ENCODE measurements around the gene ARHGEF28. TPM values are rescaled to one million over a fixed set of nuclear protein-coding genes. Genes with fewer than 3 reads are reported as not detected.

Gene ARHGEF28
- total RNA-seq, 1 experiment from 2014 or later, result 6.1 TPM

DNA sequence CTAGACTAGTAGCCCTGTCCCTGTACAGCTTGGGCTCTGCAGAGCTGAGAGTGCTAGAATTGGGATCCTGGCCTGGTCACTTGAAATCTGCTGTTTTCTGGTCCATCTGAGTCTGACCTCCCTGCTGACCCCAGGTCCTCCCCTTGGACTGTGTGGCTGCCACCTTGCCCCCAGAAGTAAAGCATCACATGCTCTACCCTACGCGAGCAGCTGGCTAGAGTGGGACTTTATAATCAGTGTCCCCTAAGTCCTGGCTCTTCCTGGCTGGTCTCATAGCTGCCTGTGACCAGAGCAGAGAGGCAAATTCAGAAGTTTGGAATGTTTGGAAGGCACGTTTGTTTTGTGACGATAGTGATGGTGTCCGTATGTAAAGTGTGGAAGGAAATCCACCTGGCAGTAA is 81.0 kb downstream of the ARHGEF28 start:
- Histone ChIP-seq H3K27ac (ENCODE audit: low read depth, low read length) (no peak overlapping the region), H3K9me3 (ENCODE audit: control insufficient read depth in 1 of 2, insufficient read depth in 1 of 2, low read depth in 1 of 2, low read length in 2 of 2) (no peaks in the 10 kb centered on the region), H3K4me3 (replicated peaks in 1 of 2; ENCODE audit: low read depth in 1 of 2, low read length in 2 of 2) (no peak overlapping the region), H3K9me2 (ENCODE audit: insufficient read depth) (no peaks in the 10 kb centered on the region), H3K36me3 (ENCODE audit: control insufficient read depth in 1 of 2, insufficient read depth in 2 of 2, low read length in 2 of 2) (no peaks in the 10 kb centered on the region), H3K4me2 (ENCODE audit: low read length) (no peak overlapping the region), H3K79me2 (ENCODE audit: insufficient read depth, low read length) (no peaks in the 10 kb centered on the region), H3K9ac (ENCODE audit: low read length) (no peak overlapping the region), H2AFZ (ENCODE audit: low read depth, low read length, poor library complexity, severe bottlenecking) (no peak overlapping the region), H4K20me1 (ENCODE audit: insufficient read depth) (no peaks in the 10 kb centered on the region), H3K27me3 (ENCODE audit: insufficient read depth, low read length) (no peaks in the 10 kb centered on the region), H3K4me1 (ENCODE audit: control insufficient read depth in 1 of 2, insufficient read depth in 2 of 2, low read length in 2 of 2) (no peaks in the 10 kb centered on the region)
- RAD21 ChIA-PET (ENCODE audit: low non-redundant PET in 1 of 2, low total read pairs in 2 of 2, uncharacterized antibody in 2 of 2, unreplicated experiment in 2 of 2), result no interaction called here
- no peak for DNase-seq (ENCODE audit: low read depth, low spot score)
- BruUV-seq (replicated peaks), result no TSS peak
- CTCF ChIA-PET, result no interaction called here
- ATAC-seq, result no peak
- POLR2A ChIA-PET, result no interaction called here
- intact Hi-C loops (cut with micrococcal nuclease), result no loop called here
- TF ChIP-seq ELF1 (IDR thresholded peaks at IDR 0.05; ENCODE audit: borderline replicate concordance, low read depth), result no peak
- TF ChIP-seq ZNF274 (IDR thresholded peaks at IDR 0.05; ENCODE audit: low read depth, low read length), result no peak

- Histone ChIP-seq H3K79me2 (ENCODE audit: insufficient read depth, low read length) (no peaks in the 10 kb centered on the region), H3K27me3 (ENCODE audit: insufficient read depth, low read length) (no peaks in the 10 kb centered on the region), H3K9ac (ENCODE audit: low read length) (no peak overlapping the region), H3K36me3 (ENCODE audit: control insufficient read depth in 1 of 2, insufficient read depth in 2 of 2, low read length in 2 of 2) (no peaks in the 10 kb centered on the region), H3K4me2 (ENCODE audit: low read length) (no peak overlapping the region), H3K4me3 (replicated peaks in 1 of 2; ENCODE audit: low read depth in 1 of 2, low read length in 2 of 2) (no peak overlapping the region), H3K9me2 (ENCODE audit: insufficient read depth) (no peaks in the 10 kb centered on the region), H3K4me1 (ENCODE audit: control insufficient read depth in 1 of 2, insufficient read depth in 2 of 2, low read length in 2 of 2) (no peaks in the 10 kb centered on the region), H2AFZ (ENCODE audit: low read depth, low read length, poor library complexity, severe bottlenecking) (no peak overlapping the region), H3K27ac (ENCODE audit: low read depth, low read length) (no peak overlapping the region), H3K9me3 (ENCODE audit: control insufficient read depth in 1 of 2, insufficient read depth in 1 of 2, low read depth in 1 of 2, low read length in 2 of 2) (no peaks in the 10 kb centered on the region), H4K20me1 (ENCODE audit: insufficient read depth) (no peaks in the 10 kb centered on the region)
- no peak for TF ChIP-seq TCF7L2 (IDR thresholded peaks at IDR 0.05; ENCODE audit: borderline replicate concordance, extremely low read depth, insufficient read depth, insufficient read length)
- TF ChIP-seq, protein P1, sequence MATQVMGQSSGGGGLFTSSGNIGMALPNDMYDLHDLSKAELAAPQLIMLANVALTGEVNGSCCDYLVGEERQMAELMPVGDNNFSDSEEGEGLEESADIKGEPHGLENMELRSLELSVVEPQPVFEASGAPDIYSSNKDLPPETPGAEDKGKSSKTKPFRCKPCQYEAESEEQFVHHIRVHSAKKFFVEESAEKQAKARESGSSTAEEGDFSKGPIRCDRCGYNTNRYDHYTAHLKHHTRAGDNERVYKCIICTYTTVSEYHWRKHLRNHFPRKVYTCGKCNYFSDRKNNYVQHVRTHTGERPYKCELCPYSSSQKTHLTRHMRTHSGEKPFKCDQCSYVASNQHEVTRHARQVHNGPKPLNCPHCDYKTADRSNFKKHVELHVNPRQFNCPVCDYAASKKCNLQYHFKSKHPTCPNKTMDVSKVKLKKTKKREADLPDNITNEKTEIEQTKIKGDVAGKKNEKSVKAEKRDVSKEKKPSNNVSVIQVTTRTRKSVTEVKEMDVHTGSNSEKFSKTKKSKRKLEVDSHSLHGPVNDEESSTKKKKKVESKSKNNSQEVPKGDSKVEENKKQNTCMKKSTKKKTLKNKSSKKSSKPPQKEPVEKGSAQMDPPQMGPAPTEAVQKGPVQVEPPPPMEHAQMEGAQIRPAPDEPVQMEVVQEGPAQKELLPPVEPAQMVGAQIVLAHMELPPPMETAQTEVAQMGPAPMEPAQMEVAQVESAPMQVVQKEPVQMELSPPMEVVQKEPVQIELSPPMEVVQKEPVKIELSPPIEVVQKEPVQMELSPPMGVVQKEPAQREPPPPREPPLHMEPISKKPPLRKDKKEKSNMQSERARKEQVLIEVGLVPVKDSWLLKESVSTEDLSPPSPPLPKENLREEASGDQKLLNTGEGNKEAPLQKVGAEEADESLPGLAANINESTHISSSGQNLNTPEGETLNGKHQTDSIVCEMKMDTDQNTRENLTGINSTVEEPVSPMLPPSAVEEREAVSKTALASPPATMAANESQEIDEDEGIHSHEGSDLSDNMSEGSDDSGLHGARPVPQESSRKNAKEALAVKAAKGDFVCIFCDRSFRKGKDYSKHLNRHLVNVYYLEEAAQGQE (IDR thresholded peaks at IDR 0.05; ENCODE audit: low read depth), result no peak
- TF ChIP-seq SRF (IDR thresholded peaks at IDR 0.05; ENCODE audit: low read depth), result no peak
- TF ChIP-seq ELF1 (IDR thresholded peaks at IDR 0.05; ENCODE audit: borderline replicate concordance, low read depth), result no peak
- TF ChIP-seq, protein P2, sequence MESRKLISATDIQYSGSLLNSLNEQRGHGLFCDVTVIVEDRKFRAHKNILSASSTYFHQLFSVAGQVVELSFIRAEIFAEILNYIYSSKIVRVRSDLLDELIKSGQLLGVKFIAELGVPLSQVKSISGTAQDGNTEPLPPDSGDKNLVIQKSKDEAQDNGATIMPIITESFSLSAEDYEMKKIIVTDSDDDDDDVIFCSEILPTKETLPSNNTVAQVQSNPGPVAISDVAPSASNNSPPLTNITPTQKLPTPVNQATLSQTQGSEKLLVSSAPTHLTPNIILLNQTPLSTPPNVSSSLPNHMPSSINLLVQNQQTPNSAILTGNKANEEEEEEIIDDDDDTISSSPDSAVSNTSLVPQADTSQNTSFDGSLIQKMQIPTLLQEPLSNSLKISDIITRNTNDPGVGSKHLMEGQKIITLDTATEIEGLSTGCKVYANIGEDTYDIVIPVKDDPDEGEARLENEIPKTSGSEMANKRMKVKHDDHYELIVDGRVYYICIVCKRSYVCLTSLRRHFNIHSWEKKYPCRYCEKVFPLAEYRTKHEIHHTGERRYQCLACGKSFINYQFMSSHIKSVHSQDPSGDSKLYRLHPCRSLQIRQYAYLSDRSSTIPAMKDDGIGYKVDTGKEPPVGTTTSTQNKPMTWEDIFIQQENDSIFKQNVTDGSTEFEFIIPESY (IDR thresholded peaks at IDR 0.05; ENCODE audit: extremely low read depth, insufficient replicate concordance, low read length), result no peak
- TF ChIP-seq, protein P3, sequence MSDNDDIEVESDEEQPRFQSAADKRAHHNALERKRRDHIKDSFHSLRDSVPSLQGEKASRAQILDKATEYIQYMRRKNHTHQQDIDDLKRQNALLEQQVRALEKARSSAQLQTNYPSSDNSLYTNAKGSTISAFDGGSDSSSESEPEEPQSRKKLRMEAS (IDR thresholded peaks at IDR 0.05), result no peak
- no peak for TF ChIP-seq EZH2phosphoT487 (IDR thresholded peaks at IDR 0.05; ENCODE audit: borderline replicate concordance)
- no peak for TF ChIP-seq POLR2A (IDR thresholded peaks at IDR 0.05; ENCODE audit: borderline replicate concordance, extremely low read depth, insufficient read depth, insufficient read length)
- TF ChIP-seq ZFX (IDR thresholded peaks at IDR 0.05), result no peak
- no peak for DNase-seq (ENCODE audit: low read depth, low spot score)
- ATAC-seq, result peak; percentile 36; the same call in 1 of the 2 replicates
- ChIA-PET POLR2A (no interaction called here), RAD21 (ENCODE audit: low non-redundant PET in 1 of 2, low total read pairs in 2 of 2, uncharacterized antibody in 2 of 2, unreplicated experiment in 2 of 2) (no interaction called here), CTCF (no interaction called here)
- intact Hi-C loops (cut with micrococcal nuclease), result no loop called here
- BruUV-seq (replicated peaks), result no TSS peak
Observed at GRCh38 chr5:73709536-73710129, 83.6 kb downstream of the ARHGEF28 start.
